ENCODE results near the gene EFCAB12.

- TF ChIP-seq CTCF (IDR thresholded peaks at IDR 0.05): no peak
- TF ChIP-seq POLR2AphosphoS5 (IDR thresholded peaks at IDR 0.05; ENCODE audit: insufficient read depth in 1 of 2, low read depth in 1 of 2): no peak
Observed at GRCh38 chr3:129365296-129366136, 62.9 kb downstream of the EFCAB12 start.
